GM23248 (cell line): ENCODE results near the gene SCGB1C1. TPM values are rescaled to one million over a fixed set of nuclear protein-coding genes. Genes with fewer than 3 reads are reported as not detected.

Experiments used
- DNase-seq: peaks from one replicate; pipeline ENCODE4 v3.0.0-alpha.2; 2015
- H2AFZ ChIP-seq: fragments of 200-600 bp; sonication (generic); 2 replicates; pipeline ENCODE4 v1.6.1; 2016; ENCODE audit warnings: antibody characterized with exemption
- H3F3A ChIP-seq: fragments of 200-600 bp; sonication (generic); 2 replicates; pipeline ENCODE4 v1.6.1; 2016; ENCODE audit warnings: mild to moderate bottlenecking, antibody characterized with exemption, mixed run types; ENCODE audit not compliant: insufficient read depth
- H3K27ac ChIP-seq: fragments of 200-600 bp; sonication (generic); 2 replicates; pipeline ENCODE4 v1.5.1; 2016; ENCODE audit warnings: mild to moderate bottlenecking
- H3K27me3 ChIP-seq: fragments of 200-600 bp; sonication (generic); replicated peaks from 2 replicates; pipeline ENCODE4 v1.6.1; 2016; ENCODE audit warnings: mild to moderate bottlenecking; ENCODE audit not compliant: insufficient read depth
- H3K36me3 ChIP-seq: fragments of 200-600 bp; sonication (generic); 2 replicates; pipeline ENCODE4 v1.6.1; 2016; ENCODE audit warnings: low read depth, mild to moderate bottlenecking
- H3K4me1 ChIP-seq: fragments of 200-600 bp; sonication (generic); 2 replicates; pipeline ENCODE4 v1.6.1; 2016; ENCODE audit warnings: mild to moderate bottlenecking; ENCODE audit not compliant: insufficient read depth
- H3K4me2 ChIP-seq: fragments of 200-600 bp; sonication (generic); one replicate; pipeline ENCODE4 v1.6.1; 2016; ENCODE audit warnings: mild to moderate bottlenecking; ENCODE audit not compliant: unreplicated experiment
- H3K4me3 ChIP-seq: fragments of 200-600 bp; sonication (generic); 2 replicates; pipeline ENCODE4 v1.5.1; 2016; ENCODE audit warnings: mild to moderate bottlenecking
- H3K79me2 ChIP-seq: fragments of 200-600 bp; sonication (generic); 2 replicates; pipeline ENCODE4 v1.6.1; 2016; ENCODE audit warnings: mild to moderate bottlenecking; ENCODE audit not compliant: insufficient read depth
- H3K9ac ChIP-seq: fragments of 200-600 bp; sonication (generic); 2 replicates; pipeline ENCODE4 v1.6.1; 2016; ENCODE audit warnings: mild to moderate bottlenecking
- H3K9me2 ChIP-seq: fragments of 200-600 bp; sonication (generic); 2 replicates; pipeline ENCODE4 v1.6.1; 2016; ENCODE audit warnings: mixed run types, mild to moderate bottlenecking, moderate library complexity; ENCODE audit not compliant: insufficient read depth
- H3K9me3 ChIP-seq: fragments of 200-600 bp; sonication (generic); one replicate; pipeline ENCODE4 v1.6.1; 2017; ENCODE audit warnings: low read depth
- H4K20me1 ChIP-seq: fragments of 200-600 bp; sonication (generic); 2 replicates; pipeline ENCODE4 v1.6.0; 2016; ENCODE audit not compliant: insufficient read depth
- EZH2 ChIP-seq: fragments of 200-600 bp; sonication (generic); IDR thresholded peaks from 2 replicates; pipeline ENCODE4 v1.6.1; 2018; ENCODE audit warnings: antibody characterized with exemption, mild to moderate bottlenecking; ENCODE audit not compliant: insufficient read depth, poor library complexity, severe bottlenecking
- EZH2phosphoT487 ChIP-seq: fragments of 200-600 bp; sonication (generic); IDR thresholded peaks from 2 replicates; pipeline ENCODE4 v1.6.1; 2018; ENCODE audit warnings: antibody characterized with exemption, moderate library complexity, mild to moderate bottlenecking, low read depth; ENCODE audit not compliant: insufficient read depth
- WGBS, 2 experiments: methylation state at CpG; one replicate each; pipeline ENCODE4 v1.1.6; 2015 to 2017; ENCODE audit warnings: low lambda C conversion rate in 2 of 2, low coverage in 1 of 2; ENCODE audit errors: missing lambda C conversion rate in 2 of 2; 5-methylcytosine and 5-hydroxymethylcytosine counted together
- in situ Hi-C: fragments of 300-500 bp; cut with MboI; formaldehyde crosslinking; loops from 2 replicates; pipeline ENCODE4 v1.15.0; 2020
- polyA plus RNA-seq: library from polyadenylated mRNA; unstranded; fragments of >200 nt; fragmentation: Nextera tagmentation; extraction: Ambion mirVana; gene quantifications from 2 replicates; pipeline ENCODE4 v1.2.1, GENCODE V29; 2016
- total RNA-seq: library from RNA; depleted of rRNA; stranded (reverse); fragments of >200 nt; shearing (Covaris generic); gene quantifications from 2 replicates; pipeline ENCODE4 v1.2.3, GENCODE V29; 2014

SCGB1C1 gene
- total and polyA plus RNA-seq, 2 experiments from 2014 or later, result not detected

DNA sequence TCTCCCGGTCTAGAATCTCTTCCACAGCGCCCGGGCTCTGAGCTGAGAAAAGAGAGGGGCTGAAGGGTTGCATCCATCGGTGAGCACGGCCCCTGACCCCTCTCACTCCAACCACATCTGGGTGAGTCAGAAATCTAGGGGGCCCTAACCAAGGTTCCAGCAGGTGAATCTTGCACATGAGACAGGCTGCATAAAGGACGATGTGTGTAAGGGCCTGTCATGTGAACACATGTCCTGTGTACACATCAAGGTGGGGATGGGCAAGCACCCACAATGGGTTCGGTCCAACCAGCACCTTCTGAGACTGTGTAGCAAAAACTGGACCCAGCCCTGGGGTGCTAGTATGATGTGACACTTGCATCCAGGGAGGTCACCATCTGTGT, 13.1 kb downstream of the SCGB1C1 start:
- peak overlapping the region; percentile 99 for H3K9ac ChIP-seq
- H3K9me2 ChIP-seq, result no peaks in the 10 kb centered on the region
- H3F3A ChIP-seq, result peaks cover 30% of the 10 kb centered on the region
- peaks cover 27% of the 10 kb centered on the region for H3K4me1 ChIP-seq
- no peak for TF ChIP-seq EZH2
- no peak for TF ChIP-seq EZH2phosphoT487
- in situ Hi-C loops, result no loop called here
- no peak overlapping the region for H2AFZ ChIP-seq
- H3K4me2 ChIP-seq, result peak overlapping the region; percentile 99
- H3K79me2 ChIP-seq, result peaks cover 82% of the 10 kb centered on the region
- H3K27me3 ChIP-seq, result no peaks in the 10 kb centered on the region
- DNase-seq, result no peak
- H3K9me3 ChIP-seq, result no peaks in the 10 kb centered on the region
- H3K27ac ChIP-seq, result peak overlapping the region; percentile 99
- peak overlapping the region; percentile 93 for H3K4me3 ChIP-seq
- WGBS, 2 experiments, result 76 to 80% methylated on average over 7 of the region's 7 CpGs
- H4K20me1 ChIP-seq, result no peaks in the 10 kb centered on the region
- H3K36me3 ChIP-seq, result peaks cover 20% of the 10 kb centered on the region; the same call in 1 of the 2 replicates

DNA sequence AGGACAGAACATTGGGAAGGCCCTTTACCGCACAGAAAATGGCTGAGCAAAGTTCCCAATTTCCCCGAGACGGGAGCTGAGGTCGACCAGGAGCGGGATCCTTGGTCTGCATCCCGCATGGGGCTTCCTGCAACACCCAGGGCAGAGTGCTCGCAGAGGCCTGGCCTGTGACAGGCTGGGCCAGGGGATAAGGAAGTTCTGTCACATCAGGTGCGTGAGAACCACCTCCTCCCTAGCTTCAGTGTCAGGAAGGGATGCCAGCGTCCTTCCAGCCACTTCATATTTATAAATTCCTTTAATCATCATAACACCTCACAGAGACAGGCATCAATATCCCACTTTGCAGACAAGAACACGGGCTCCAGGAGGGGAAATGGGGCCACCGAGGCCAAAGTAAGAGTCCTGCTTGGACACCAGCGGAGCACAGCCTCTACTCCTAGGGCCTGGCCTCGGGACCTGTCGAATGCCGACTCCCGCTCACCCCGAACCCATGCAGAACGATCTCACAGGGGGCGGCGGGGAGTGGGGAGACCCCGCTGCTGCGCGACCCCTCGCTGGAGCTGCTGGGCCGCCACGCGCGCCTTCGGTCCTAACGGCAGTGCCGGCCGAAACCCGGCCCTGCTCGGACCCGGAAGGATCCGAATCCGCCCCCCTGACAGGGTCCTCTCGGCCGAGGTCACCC, 13.8 kb downstream of the SCGB1C1 start:
- Histone ChIP-seq H3K9ac (peak overlapping the region; percentile 99), H3K9me2 (no peaks in the 10 kb centered on the region), H3K4me1 (peaks cover 34% of the 10 kb centered on the region), H3K4me2 (peak overlapping the region; percentile 99), H3F3A (peaks cover 25% of the 10 kb centered on the region), H3K27ac (peak overlapping the region; percentile 99), H3K4me3 (peak overlapping the region; percentile 93), H3K27me3 (no peaks in the 10 kb centered on the region), H4K20me1 (no peaks in the 10 kb centered on the region), H3K9me3 (no peaks in the 10 kb centered on the region), H3K79me2 (peaks cover 88% of the 10 kb centered on the region), H3K36me3 (peaks cover 26% of the 10 kb centered on the region), H2AFZ (no peak overlapping the region)
- TF ChIP-seq EZH2phosphoT487 (no peak), EZH2 (no peak)
- WGBS, 2 experiments, result 1 to 2% methylated on average over 17 to 33 of the region's 39 CpGs
- peak; percentile 65 for DNase-seq
- in situ Hi-C loops, result no loop called here

- H3K27ac ChIP-seq, result peak within 1 kb of the TSS; percentile 99
- WGBS, 2 experiments, result 1 to 2% methylated on average over 48 to 51 of the region's 63 CpGs
- H3K79me2 ChIP-seq, result peaks cover 88% of the 10 kb centered on the region
- TF ChIP-seq EZH2phosphoT487, result no peak
- TF ChIP-seq EZH2, result no peak
- H3F3A ChIP-seq, result peaks cover 20% of the 10 kb centered on the region
- peak; percentile 99 for DNase-seq
- peaks cover 34% of the 10 kb centered on the region for H3K4me1 ChIP-seq
- H3K4me3 ChIP-seq, result peak within 1 kb of the TSS; percentile 93
- in situ Hi-C loops, result no loop called here
- H3K36me3 ChIP-seq, result peaks cover 33% of the 10 kb centered on the region
- no peaks in the 10 kb centered on the region for H4K20me1 ChIP-seq
- peak within 1 kb of the TSS; percentile 99 for H3K4me2 ChIP-seq
- H3K9ac ChIP-seq, result peak within 1 kb of the TSS; percentile 99
- no peaks in the 10 kb centered on the region for H3K9me2 ChIP-seq
- no peaks in the 10 kb centered on the region for H3K9me3 ChIP-seq
- no peaks in the 10 kb centered on the region for H3K27me3 ChIP-seq
- H2AFZ ChIP-seq, result peak within 1 kb of the TSS; percentile 37
Observed at GRCh38 chr11:207208-207862, 14.5 kb downstream of the SCGB1C1 start, which contains the start of the genes BET1L and RIC8A. BET1L (minus strand) TSS chr11:207399; CDS start chr11:207321, 78 bp downstream. RIC8A (plus strand) TSS chr11:207708; CDS start chr11:208855, 1,147 bp downstream.

- Histone ChIP-seq H3K4me1 (peaks cover 34% of the 10 kb centered on the region), H2AFZ (peak overlapping the region; percentile 37), H3K9me3 (no peaks in the 10 kb centered on the region), H3K79me2 (peaks cover 88% of the 10 kb centered on the region), H3K27ac (peak overlapping the region; percentile 99), H3K4me2 (peak overlapping the region; percentile 95), H3K4me3 (peak overlapping the region; percentile 93), H4K20me1 (no peaks in the 10 kb centered on the region), H3K36me3 (peaks cover 38% of the 10 kb centered on the region), H3F3A (peaks cover 18% of the 10 kb centered on the region), H3K9me2 (no peaks in the 10 kb centered on the region), H3K27me3 (no peaks in the 10 kb centered on the region), H3K9ac (peak overlapping the region; percentile 99)
- 1 to 2% methylated on average over 27 of the region's 27 CpGs for WGBS, 2 experiments
- peak; percentile 87 for DNase-seq
- TF ChIP-seq EZH2phosphoT487 (no peak), EZH2 (no peak)
- in situ Hi-C loops, result no loop called here
Observed at GRCh38 chr11:207863-208180, 14.9 kb downstream of the SCGB1C1 start.
